Measurements from ENCODE around the gene OPN4. TPM values are rescaled to one million over a fixed set of nuclear protein-coding genes. Genes with fewer than 3 reads are reported as not detected.

The OPN4 gene
- total RNA-seq, 2 donors from 2014 or later = not detected

DNA sequence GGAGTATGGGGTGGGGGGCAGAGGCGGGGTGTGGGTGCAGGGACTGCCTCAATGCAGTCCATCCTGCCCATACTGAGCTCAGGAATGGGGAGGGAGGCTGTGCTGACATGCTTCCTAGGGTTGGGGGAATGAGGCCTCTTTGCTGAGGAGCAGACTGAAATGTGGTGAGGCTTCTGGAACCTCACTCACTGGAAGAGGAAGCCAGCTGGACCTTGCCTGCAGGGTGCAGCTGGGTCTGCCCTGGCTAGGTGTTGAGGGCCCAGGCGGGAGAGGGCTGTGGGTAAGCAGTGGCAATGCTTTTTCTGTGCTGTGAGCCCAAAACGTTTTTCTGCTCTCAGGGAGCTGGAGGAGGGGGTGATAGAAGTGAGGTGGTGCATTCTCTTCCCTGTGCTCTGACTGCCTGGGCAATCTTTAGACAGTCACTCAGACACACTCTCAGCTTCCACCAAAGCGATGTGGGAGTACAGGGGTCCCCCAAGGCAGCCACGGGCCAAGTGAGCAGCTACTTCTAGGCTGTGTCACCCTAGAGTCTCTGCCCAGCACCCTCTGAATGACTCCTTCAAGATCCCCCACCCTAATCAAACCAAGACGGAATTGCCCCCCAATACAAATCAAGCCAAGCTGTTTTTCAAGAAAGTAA lies 60.9 kb downstream of the OPN4 start:
- no peak for DNase-seq (ENCODE audit: low spot score in 2 of 2)
- ATAC-seq = no peak
- Mint-ChIP-seq H3K36me3 (peaks cover 0 to under 1% of the 10 kb centered on the region in 2 donors), H3K27ac (peak overlapping the region in 1 of 2 donors; percentile 44), H3K9me3 (no peaks in the 10 kb centered on the region)

DNA sequence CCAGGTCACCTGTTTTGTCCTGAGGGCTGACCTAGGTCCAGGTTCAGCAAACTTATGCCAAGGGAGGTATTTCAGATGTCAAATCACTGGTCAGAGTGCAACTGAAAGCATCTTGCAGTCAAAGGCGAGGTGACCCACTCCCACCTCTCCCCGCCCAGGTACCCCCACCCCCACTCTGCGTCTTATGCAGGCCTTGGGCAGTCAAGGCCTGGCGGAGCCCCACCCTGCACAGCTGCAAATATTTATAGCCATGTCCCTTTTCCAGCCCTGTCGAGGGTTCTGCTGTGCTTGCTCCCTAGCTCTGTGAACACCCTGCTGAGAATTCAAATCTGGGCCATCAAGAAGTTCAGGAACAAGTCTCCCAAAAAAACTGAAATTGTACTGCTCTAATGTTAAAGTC lies 61.5 kb downstream of the OPN4 start:
- DNase-seq (ENCODE audit: low spot score in 2 of 2) (no peak), ATAC-seq (no peak)
- H3K36me3 Mint-ChIP-seq = no peaks in the 10 kb centered on the region
- no peak overlapping the region for H3K27ac Mint-ChIP-seq
- no peaks in the 10 kb centered on the region for H3K9me3 Mint-ChIP-seq

Other genes with a start within 250 kb of the OPN4 start
- 10 to 100 TPM; 46.0 to 46.5 TPM for gene WAPL, start 132.8 kb upstream of the OPN4 start, total RNA-seq
- under 1 TPM; 0.05 to 0.16 TPM for gene LDB3, start 14.0 kb downstream of the OPN4 start, total RNA-seq
- gene BMPR1A, start 102.1 kb downstream of the OPN4 start, total RNA-seq = 10 to 100 TPM in 1 of 2 donors, 1 to 10 TPM in 1; 3.5 to 14.6 TPM